Caco-2 (cell line): ENCODE results near the gene ILDR1. TPM values are rescaled to one million over a fixed set of nuclear protein-coding genes. Genes with fewer than 3 reads are reported as not detected.

ENCODE experiments used
- BruUV-seq: library from RNA; stranded (reverse); fragments of 400-500 nt; replicated peaks from 2 replicates; lab custom pipeline; 2021; lab: Mats Ljungman, UMichigan
- CTCF ChIA-PET: fragments of 300-600 bp; sonication (Branson Sonifier 250); formaldehyde crosslinking; loops from one replicate; lab custom pipeline; 2022; ENCODE audit warnings: antibody characterized with exemption; lab: Charles Lee
- POLR2A ChIA-PET: fragments of 300-600 bp; sonication (Branson Sonifier 250); formaldehyde crosslinking; loops from one replicate; lab custom pipeline; 2022; ENCODE audit warnings: antibody characterized with exemption; lab: Charles Lee
- DNase-seq, 2 experiments: peaks; one replicate each; pipeline versions ENCODE4 v3.0.0 to v3.0.0-alpha.2; 2020 to 2022
- H3K27me3 ChIP-seq: replicated peaks from 2 replicates; pipeline ENCODE4 v1.6.0; 2011; ENCODE audit warnings: low read length; ENCODE audit not compliant: control insufficient read depth, insufficient read depth
- H3K36me3 ChIP-seq: 2 replicates; pipeline ENCODE4 v1.5.1; 2011; ENCODE audit warnings: low read length; ENCODE audit not compliant: control insufficient read depth, insufficient read depth
- H3K4me1 ChIP-seq: fragments of 250-450 bp; sonication (Bioruptor Pico); 2 replicates; pipeline ENCODE4 v1.5.1; 2020; ENCODE audit warnings: mild to moderate bottlenecking
- H3K4me3 ChIP-seq: 2 replicates; pipeline ENCODE4 v1.5.1; 2011; ENCODE audit warnings: low read depth, mild to moderate bottlenecking, control low read depth, low read length
- H3K9me3 ChIP-seq: fragments of 250-450 bp; sonication (Bioruptor Pico); 2 replicates; pipeline ENCODE4 v1.5.1; 2020; ENCODE audit warnings: mild to moderate bottlenecking, moderate library complexity
- H3K27ac Mint-ChIP-seq: one replicate; pipeline ENCODE4 v1.8.0; 2022; ENCODE audit warnings: mixed read lengths; ENCODE audit not compliant: unreplicated experiment
- H3K27me3 Mint-ChIP-seq: one replicate; pipeline ENCODE4 v1.8.0; 2022; ENCODE audit warnings: mixed read lengths; ENCODE audit not compliant: insufficient read depth, unreplicated experiment
- H3K36me3 Mint-ChIP-seq: one replicate; pipeline ENCODE4 v1.8.0; 2022; ENCODE audit warnings: mild to moderate bottlenecking, mixed read lengths; ENCODE audit not compliant: insufficient read depth, unreplicated experiment
- H3K4me1 Mint-ChIP-seq: one replicate; pipeline ENCODE4 v1.8.0; 2022; ENCODE audit warnings: low read depth, mixed read lengths; ENCODE audit not compliant: unreplicated experiment
- H3K4me3 Mint-ChIP-seq: one replicate; pipeline ENCODE4 v1.8.0; 2022; ENCODE audit warnings: mild to moderate bottlenecking, moderate library complexity, mixed read lengths; ENCODE audit not compliant: unreplicated experiment
- H3K9me3 Mint-ChIP-seq: one replicate; pipeline ENCODE4 v1.8.0; 2022; ENCODE audit warnings: mixed read lengths; ENCODE audit not compliant: unreplicated experiment
- CTCF ChIP-seq, 2 experiments: fragments of 200-600 bp in 1 of 2; IDR thresholded peaks; 1 replicate in 1 of 2; 2 replicates in 1 of 2; pipeline versions ENCODE4 v1.5.1 to v1.8.0; 2011 to 2022; ENCODE audit warnings: antibody characterized with exemption in 1 of 2, control low read depth in 1 of 2, inconsistent platforms in 1 of 2, low read depth in 1 of 2, low read length in 1 of 2, mild to moderate bottlenecking in 1 of 2, moderate library complexity in 1 of 2; ENCODE audit not compliant: insufficient read depth in 1 of 2, severe bottlenecking in 1 of 2, unreplicated experiment in 1 of 2
- intact Hi-C: fragments of 100-400 bp; cut with micrococcal nuclease; formaldehyde crosslinking; loops from one replicate; pipeline ENCODE4 v1.10.0; 2022; ENCODE audit not compliant: unreplicated experiment
- total RNA-seq: library from RNA; stranded (reverse); gene quantifications from 2 replicates; pipeline ENCODE4 v1.2.3, GENCODE V29; 2022

The ILDR1 gene
- total RNA-seq, 1 experiment from 2014 or later = 0.25 TPM

GRCh38 chr3:121956363-121956762 lies 65.7 kb downstream of the ILDR1 start:
- Histone ChIP-seq H3K9me3 (no peaks in the 10 kb centered on the region), H3K27me3 (no peaks in the 10 kb centered on the region), H3K4me3 (no peak overlapping the region), H3K36me3 (no peaks in the 10 kb centered on the region), H3K4me1 (peaks cover 1% of the 10 kb centered on the region; the same call in 1 of the 2 replicates)
- no peaks in the 10 kb centered on the region for H3K4me1 Mint-ChIP-seq
- no TSS peak for BruUV-seq
- H3K9me3 Mint-ChIP-seq = no peaks in the 10 kb centered on the region
- H3K36me3 Mint-ChIP-seq = no peaks in the 10 kb centered on the region
- ChIA-PET CTCF (no interaction called here), POLR2A (no interaction called here)
- no peak for TF ChIP-seq CTCF (IDR thresholded peaks at IDR 0.05; ENCODE audit: insufficient read depth in 1 of 2, low read depth in 1 of 2, low read length in 1 of 2, severe bottlenecking in 1 of 2, unreplicated experiment in 1 of 2)
- DNase-seq = no peak
- no peak overlapping the region for H3K27ac Mint-ChIP-seq
- intact Hi-C loops = no loop called here
- H3K4me3 Mint-ChIP-seq = no peak overlapping the region
- no peaks in the 10 kb centered on the region for H3K27me3 Mint-ChIP-seq

DNA sequence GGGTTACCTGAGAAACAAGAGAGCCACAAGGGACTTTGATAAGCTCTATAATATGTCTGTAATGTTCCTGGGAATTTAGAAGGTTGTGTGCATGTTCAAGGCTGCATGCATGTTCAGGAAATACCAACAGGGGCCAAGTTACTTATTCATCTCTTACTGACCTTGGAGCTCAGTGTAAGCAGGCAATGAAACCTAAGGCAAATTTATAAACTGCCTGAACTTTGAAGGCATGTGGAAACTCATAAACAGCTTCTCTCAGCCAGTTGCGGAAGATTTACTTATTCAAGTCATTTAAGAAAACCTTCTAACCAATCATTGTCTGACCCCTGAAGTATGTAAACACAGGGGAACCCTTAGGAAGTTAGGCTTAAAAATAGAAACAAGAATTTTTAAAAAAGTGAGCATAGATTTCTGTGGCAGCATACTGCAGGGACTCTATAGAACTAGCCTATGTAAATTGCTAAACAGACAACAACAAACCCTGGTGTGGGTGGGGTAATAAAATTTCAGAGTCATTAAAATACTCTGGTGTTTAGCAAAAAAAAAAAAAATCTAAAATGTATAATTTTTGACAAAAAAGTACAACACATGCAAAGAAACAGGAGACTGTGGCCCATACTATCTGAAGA lies 70.6 kb downstream of the ILDR1 start:
- no peak for TF ChIP-seq CTCF (IDR thresholded peaks at IDR 0.05; ENCODE audit: insufficient read depth in 1 of 2, low read depth in 1 of 2, low read length in 1 of 2, severe bottlenecking in 1 of 2, unreplicated experiment in 1 of 2)
- no peak for DNase-seq
- ChIA-PET POLR2A (no interaction called here), CTCF (no interaction called here)
- H3K27me3 ChIP-seq = no peaks in the 10 kb centered on the region
- no peaks in the 10 kb centered on the region for H3K9me3 ChIP-seq
- H3K4me3 ChIP-seq = no peak overlapping the region
- no peaks in the 10 kb centered on the region for H3K36me3 Mint-ChIP-seq
- no peaks in the 10 kb centered on the region for H3K27me3 Mint-ChIP-seq
- H3K27ac Mint-ChIP-seq = no peak overlapping the region
- BruUV-seq = no TSS peak
- no peaks in the 10 kb centered on the region for H3K36me3 ChIP-seq
- H3K4me3 Mint-ChIP-seq = no peak overlapping the region
- H3K4me1 Mint-ChIP-seq = no peaks in the 10 kb centered on the region
- peaks cover 5% of the 10 kb centered on the region; the same call in 1 of the 2 replicates for H3K4me1 ChIP-seq
- H3K9me3 Mint-ChIP-seq = no peaks in the 10 kb centered on the region
- intact Hi-C loops = no loop called here

GRCh38 chr3:121948641-121949040 lies 73.4 kb downstream of the ILDR1 start:
- Mint-ChIP-seq H3K27ac (no peak overlapping the region), H3K4me1 (no peaks in the 10 kb centered on the region), H3K27me3 (no peaks in the 10 kb centered on the region), H3K9me3 (no peaks in the 10 kb centered on the region), H3K36me3 (no peaks in the 10 kb centered on the region), H3K4me3 (no peak overlapping the region)
- intact Hi-C loops = no loop called here
- TF ChIP-seq CTCF (IDR thresholded peaks at IDR 0.05; ENCODE audit: insufficient read depth in 1 of 2, low read depth in 1 of 2, low read length in 1 of 2, severe bottlenecking in 1 of 2, unreplicated experiment in 1 of 2) = no peak
- Histone ChIP-seq H3K27me3 (no peaks in the 10 kb centered on the region), H3K4me1 (peaks cover 11% of the 10 kb centered on the region), H3K9me3 (no peaks in the 10 kb centered on the region), H3K36me3 (no peaks in the 10 kb centered on the region), H3K4me3 (no peak overlapping the region)
- BruUV-seq = no TSS peak
- CTCF ChIA-PET = no interaction called here
- POLR2A ChIA-PET = no interaction called here
- DNase-seq = no peak
